Natural killer cell (primary cell): ENCODE results near the gene ST8SIA1. TPM values are rescaled to one million over a fixed set of nuclear protein-coding genes. Genes with fewer than 3 reads are reported as not detected.

Experiments used
- ATAC-seq, 3 donors: fragments of 150-1000 bp in 2 of 3; fragments of 200-7000 bp in 1 of 3; cut with Tn5 transposase; 1 replicate in 1 of 3; 2 replicates in 2 of 3; pipeline ENCODE4 v1.10.0; 2021; ENCODE audit warnings: mild to moderate bottlenecking in 2 of 3, moderate library complexity in 2 of 3
- DNase-seq, 2 donors: peaks; one replicate each; pipeline versions ENCODE4 v3.0.0 to v3.0.0-alpha.2; 2013 to 2021; ENCODE audit warnings: mixed read lengths in 1 of 2
- H3K27ac ChIP-seq: one replicate; pipeline ENCODE4 v1.5.1; 2013; ENCODE audit warnings: mild to moderate bottlenecking, low read length
- H3K27me3 ChIP-seq: one replicate; pipeline ENCODE4 v1.6.1; 2013; ENCODE audit warnings: low read length; ENCODE audit not compliant: control insufficient read depth, insufficient read depth
- H3K36me3 ChIP-seq: one replicate; pipeline ENCODE4 v1.6.1; 2013; ENCODE audit warnings: low read length; ENCODE audit not compliant: control insufficient read depth, insufficient read depth
- H3K4me1 ChIP-seq: one replicate; pipeline ENCODE4 v1.6.1; 2013; ENCODE audit warnings: low read length; ENCODE audit not compliant: control insufficient read depth, insufficient read depth
- H3K4me3 ChIP-seq: one replicate; pipeline ENCODE4 v1.5.1; 2013; ENCODE audit warnings: low read length
- H3K9me3 ChIP-seq: one replicate; pipeline ENCODE4 v1.6.1; 2013; ENCODE audit warnings: low read length; ENCODE audit not compliant: control insufficient read depth, insufficient read depth
- H3K27ac Mint-ChIP-seq, 2 donors: one replicate each; pipeline ENCODE4 v1.8.0; 2022; ENCODE audit warnings: mild to moderate bottlenecking in 2 of 2, mixed read lengths in 2 of 2, moderate library complexity in 1 of 2
- H3K27me3 Mint-ChIP-seq, 2 donors: one replicate each; pipeline ENCODE4 v1.8.0; 2022; ENCODE audit warnings: low read depth in 2 of 2, mixed read lengths in 2 of 2
- H3K36me3 Mint-ChIP-seq: one replicate; pipeline ENCODE4 v1.8.0; 2022; ENCODE audit warnings: mixed read lengths
- H3K4me1 Mint-ChIP-seq, 2 donors: one replicate each; pipeline ENCODE4 v1.8.0; 2022; ENCODE audit warnings: mixed read lengths in 2 of 2
- H3K4me3 Mint-ChIP-seq: one replicate; pipeline ENCODE4 v1.8.0; 2022; ENCODE audit warnings: mild to moderate bottlenecking, moderate library complexity, mixed read lengths
- H3K9me3 Mint-ChIP-seq, 2 donors: one replicate each; pipeline ENCODE4 v1.8.0; 2022; ENCODE audit warnings: mixed read lengths in 2 of 2
- CTCF ChIP-seq: fragments of 200-600 bp; IDR thresholded peaks from one replicate; pipeline ENCODE4 v1.8.0; 2022; ENCODE audit warnings: antibody characterized with exemption
- WGBS: methylation state at CpG from one replicate; pipeline ENCODE4 v1.1.7; 2013; ENCODE audit warnings: missing lambda C conversion rate; ENCODE audit not compliant: insufficient coverage; 5-methylcytosine and 5-hydroxymethylcytosine counted together
- intact Hi-C: fragments of 100-400 bp; cut with micrococcal nuclease; formaldehyde crosslinking; loops from one replicate; pipeline ENCODE4 v1.14.2; 2022
- total RNA-seq, 4 donors: library from RNA; stranded (reverse); fragments of 120-200 nt in 1 of 4; gene quantifications; one replicate each; pipeline versions ENCODE4 v1.2.3 to v1.2.4, GENCODE V29; 2013 to 2022

Gene ST8SIA1
- total RNA-seq, 3 donors from 2014 or later (not counting 1 experiment from before 2014, with no cell fraction given), result 0.60 to 0.79 TPM; not detected in 1

DNA sequence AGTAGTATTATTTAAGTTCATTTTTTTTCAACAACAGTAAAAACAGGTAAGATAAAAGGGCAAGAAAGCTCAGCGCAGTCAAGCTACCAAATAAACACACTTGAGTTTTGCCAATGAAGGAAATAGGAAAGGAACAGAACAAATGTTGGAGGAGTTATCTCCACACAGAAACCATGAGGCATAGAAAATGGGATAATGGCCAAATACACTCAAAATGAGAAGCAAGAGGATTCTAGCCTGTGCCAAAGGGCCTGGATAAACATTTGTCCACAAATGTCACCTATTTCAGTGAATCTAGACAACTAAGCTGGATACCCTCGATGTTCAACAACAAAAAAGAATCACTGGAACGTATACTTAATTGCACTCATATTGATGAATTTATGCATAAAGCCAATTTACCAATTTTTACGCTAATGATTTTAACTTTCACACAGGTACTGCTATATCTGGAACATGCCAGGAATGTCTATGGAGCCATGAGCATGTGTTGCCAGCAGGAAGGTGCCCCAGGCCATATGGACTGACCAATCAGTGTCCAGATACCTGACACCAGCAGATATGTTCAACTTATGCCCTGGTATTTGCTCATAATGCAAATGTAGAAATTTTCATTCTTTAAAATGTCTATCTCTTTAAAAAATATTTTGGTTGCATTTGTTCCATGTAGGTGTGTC is 21.1 kb downstream of the ST8SIA1 start:
- ATAC-seq (no peak), DNase-seq (no peak)
- H3K36me3 Mint-ChIP-seq, result no peaks in the 10 kb centered on the region
- Histone ChIP-seq H3K36me3 (no peaks in the 10 kb centered on the region), H3K9me3 (no peaks in the 10 kb centered on the region), H3K4me1 (no peaks in the 10 kb centered on the region), H3K27me3 (no peaks in the 10 kb centered on the region), H3K27ac (no peak overlapping the region), H3K4me3 (no peak overlapping the region)
- H3K27me3 Mint-ChIP-seq, result peaks cover 16 to 26% of the 10 kb centered on the region in 2 donors
- intact Hi-C loops, result no loop called here
- no peaks in the 10 kb centered on the region for H3K9me3 Mint-ChIP-seq
- no peak overlapping the region for H3K27ac Mint-ChIP-seq
- no peak overlapping the region for H3K4me3 Mint-ChIP-seq
- TF ChIP-seq CTCF, result no peak
- H3K4me1 Mint-ChIP-seq, result no peaks in the 10 kb centered on the region
- WGBS, result 91% methylated on average over 3 of the region's 4 CpGs

DNA sequence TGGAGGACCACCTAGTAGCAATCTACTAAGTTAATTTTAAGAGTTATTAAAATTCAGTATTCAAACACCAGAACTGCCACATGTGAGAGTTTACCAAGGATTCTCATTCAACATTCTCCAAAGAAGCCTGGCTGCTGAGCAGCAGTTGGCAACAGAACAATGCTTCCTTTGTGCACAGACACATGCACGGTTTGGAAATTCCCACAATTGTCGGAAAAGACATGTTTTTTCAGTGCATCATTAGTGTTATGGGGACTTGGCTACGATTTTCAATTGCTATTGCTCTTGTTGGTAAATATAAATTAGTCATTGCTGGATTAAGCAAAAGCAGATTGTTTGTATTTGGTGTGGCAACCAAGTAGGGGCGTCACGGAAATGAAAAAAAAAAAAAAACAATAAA is 22.2 kb downstream of the ST8SIA1 start:
- Histone ChIP-seq H3K9me3 (no peaks in the 10 kb centered on the region), H3K4me3 (no peak overlapping the region), H3K4me1 (no peaks in the 10 kb centered on the region), H3K27ac (no peak overlapping the region), H3K27me3 (no peaks in the 10 kb centered on the region), H3K36me3 (no peaks in the 10 kb centered on the region)
- no peak overlapping the region for H3K4me3 Mint-ChIP-seq
- DNase-seq, result no peak
- no peaks in the 10 kb centered on the region for H3K4me1 Mint-ChIP-seq
- H3K9me3 Mint-ChIP-seq, result no peaks in the 10 kb centered on the region
- no peak for ATAC-seq
- intact Hi-C loops, result no loop called here
- H3K27me3 Mint-ChIP-seq, result peaks cover 20 to 34% of the 10 kb centered on the region in 2 donors
- no peak for TF ChIP-seq CTCF
- WGBS, result 76% methylated on average over 3 of the region's 5 CpGs
- H3K27ac Mint-ChIP-seq, result no peak overlapping the region
- no peaks in the 10 kb centered on the region for H3K36me3 Mint-ChIP-seq

DNA sequence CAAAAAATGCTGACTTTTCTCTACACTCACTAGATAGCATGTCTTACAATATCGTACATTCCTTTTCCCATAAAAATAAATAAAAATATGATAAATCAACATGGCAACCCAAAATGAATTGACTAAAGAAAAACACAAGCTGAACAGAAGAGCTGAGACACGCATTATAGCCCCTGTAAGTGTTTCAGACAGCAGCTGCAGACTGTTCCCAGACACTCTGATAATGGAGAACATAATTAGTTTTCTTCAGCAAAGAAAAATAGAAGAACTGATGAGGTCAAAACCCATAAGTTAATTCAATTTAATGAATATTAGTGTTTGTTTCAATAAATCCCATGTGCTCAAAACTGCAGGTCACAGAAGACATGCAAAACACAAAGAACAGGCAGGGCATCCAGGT is 23.8 kb downstream of the ST8SIA1 start:
- TF ChIP-seq CTCF, result no peak
- Mint-ChIP-seq H3K4me1 (no peaks in the 10 kb centered on the region), H3K36me3 (no peaks in the 10 kb centered on the region), H3K27me3 (peaks cover 24 to 46% of the 10 kb centered on the region in 2 donors), H3K27ac (no peak overlapping the region), H3K9me3 (no peaks in the 10 kb centered on the region), H3K4me3 (no peak overlapping the region)
- Histone ChIP-seq H3K9me3 (no peaks in the 10 kb centered on the region), H3K4me1 (no peaks in the 10 kb centered on the region), H3K4me3 (no peak overlapping the region), H3K27me3 (no peaks in the 10 kb centered on the region), H3K27ac (no peak overlapping the region), H3K36me3 (no peaks in the 10 kb centered on the region)
- WGBS, result 82% methylated on average over 2 of the region's 2 CpGs
- DNase-seq (no peak), ATAC-seq (no peak)
- intact Hi-C loops, result no loop called here

GRCh38 chr12:22310275-22310674 is 24.2 kb downstream of the ST8SIA1 start:
- Mint-ChIP-seq H3K9me3 (no peaks in the 10 kb centered on the region), H3K36me3 (no peaks in the 10 kb centered on the region), H3K27ac (no peak overlapping the region), H3K27me3 (peaks cover 21 to 44% of the 10 kb centered on the region in 2 donors), H3K4me1 (no peaks in the 10 kb centered on the region), H3K4me3 (no peak overlapping the region)
- 91% methylated on average over 2 of the region's 2 CpGs for WGBS
- Histone ChIP-seq H3K9me3 (no peaks in the 10 kb centered on the region), H3K36me3 (no peaks in the 10 kb centered on the region), H3K27me3 (no peaks in the 10 kb centered on the region), H3K4me3 (no peak overlapping the region), H3K27ac (no peak overlapping the region), H3K4me1 (no peaks in the 10 kb centered on the region)
- intact Hi-C loops, result no loop called here
- no peak for ATAC-seq
- DNase-seq, result no peak
- TF ChIP-seq CTCF, result no peak
